HCT116 (cell line): ENCODE results near the gene SBSN. TPM values are rescaled to one million over a fixed set of nuclear protein-coding genes. Genes with fewer than 3 reads are reported as not detected.

Experiments used
- ATAC-seq: fragments of 200-7000 bp; cut with Tn5 transposase; 2 replicates; pipeline ENCODE4 v1.9.1; 2020; ENCODE audit warnings: mild to moderate bottlenecking, moderate library complexity
- BruUV-seq: library from RNA; stranded (reverse); fragments of 400-500 nt; replicated peaks from 2 replicates; lab custom pipeline; 2021; lab: Mats Ljungman, UMichigan
- CTCF ChIA-PET: fragments of 300-600 bp; sonication (Branson Sonifier 250); formaldehyde crosslinking; loops from one replicate; lab custom pipeline; 2021; ENCODE audit warnings: antibody characterized with exemption; lab: Charles Lee
- POLR2A ChIA-PET: fragments of 300-600, 350-600 bp; sonication (Branson Sonifier 250); formaldehyde crosslinking; loops from one replicate; lab custom pipeline; 2021; ENCODE audit warnings: antibody characterized with exemption; lab: Charles Lee
- RAD21 ChIA-PET, 2 experiments: fragments of 300-600 bp; sonication (Branson Sonifier 250); formaldehyde crosslinking; loops; one replicate each; lab custom pipeline; 2023; ENCODE audit warnings: low total read pairs in 2 of 2; ENCODE audit not compliant: uncharacterized antibody in 2 of 2, unreplicated experiment in 2 of 2, low non-redundant PET in 1 of 2; lab: Charles Lee
- DNase-seq: peaks from one replicate; pipeline ENCODE4 v3.0.0-alpha.2; 2010; ENCODE audit warnings: low read depth, low spot score
- H2AFZ ChIP-seq: fragments of 200-600 bp; shearing (Covaris generic), sonication (generic); 2 replicates; pipeline ENCODE4 v1.6.1; 2017; ENCODE audit warnings: low read depth, mixed run types, mixed read lengths, antibody characterized with exemption, low read length; ENCODE audit not compliant: poor library complexity, severe bottlenecking
- H3K27ac ChIP-seq: 2 replicates; pipeline ENCODE4 v1.5.1; 2012; ENCODE audit warnings: low read depth, low read length
- H3K27me3 ChIP-seq: fragments of 200-600 bp; sonication (generic); 2 replicates; pipeline ENCODE4 v1.6.1; 2016; ENCODE audit warnings: mixed run types, low read length, mixed read lengths; ENCODE audit not compliant: insufficient read depth
- H3K36me3 ChIP-seq, 2 experiments: fragments of 200-500 bp in 1 of 2; fragments of 200-600 bp in 1 of 2; sonication (Bioruptor generic) in 1 of 2; sonication (generic) in 1 of 2; 2 replicates each; pipeline versions ENCODE4 v1.5.1 to v1.6.1; 2014 to 2016; ENCODE audit warnings: low read length in 2 of 2, inconsistent platforms in 1 of 2, mixed read lengths in 1 of 2, mixed run types in 1 of 2; ENCODE audit not compliant: insufficient read depth in 2 of 2, control insufficient read depth in 1 of 2
- H3K4me1 ChIP-seq, 2 experiments: fragments of 200-600 bp in 1 of 2; sonication (generic) in 1 of 2; 2 replicates each; pipeline versions ENCODE4 v1.5.1 to v1.6.1; 2012 to 2017; ENCODE audit warnings: low read length in 2 of 2, inconsistent platforms in 1 of 2, mild to moderate bottlenecking in 1 of 2, mixed read lengths in 1 of 2, mixed run types in 1 of 2, moderate library complexity in 1 of 2; ENCODE audit not compliant: insufficient read depth in 2 of 2, control insufficient read depth in 1 of 2
- H3K4me2 ChIP-seq: fragments of 200-600 bp; sonication (generic); 2 replicates; pipeline ENCODE4 v1.6.1; 2017; ENCODE audit warnings: mixed run types, low read length, mixed read lengths
- H3K4me3 ChIP-seq, 2 experiments: fragments of 200-600 bp in 1 of 2; sonication (generic) in 1 of 2; replicated peaks in 1 of 2; 2 replicates each; pipeline ENCODE4 v1.5.1; 2011 to 2016; ENCODE audit warnings: low read length in 2 of 2, control low read depth in 1 of 2, low read depth in 1 of 2, mild to moderate bottlenecking in 1 of 2, mixed read lengths in 1 of 2, mixed run types in 1 of 2
- H3K79me2 ChIP-seq: fragments of 200-600 bp; sonication (generic); 2 replicates; pipeline ENCODE4 v1.6.1; 2017; ENCODE audit warnings: mild to moderate bottlenecking, mixed run types, low read length, moderate library complexity, mixed read lengths; ENCODE audit not compliant: insufficient read depth
- H3K9ac ChIP-seq: fragments of 200-600 bp; sonication (generic); 2 replicates; pipeline ENCODE4 v1.6.1; 2016; ENCODE audit warnings: low read length, mixed read lengths
- H3K9me2 ChIP-seq: fragments of 200-600 bp; sonication (generic), shearing (Covaris generic); 2 replicates; pipeline ENCODE4 v1.6.1; 2017; ENCODE audit warnings: mixed run types, mild to moderate bottlenecking, moderate library complexity; ENCODE audit not compliant: insufficient read depth
- H3K9me3 ChIP-seq, 2 experiments: fragments of 200-500 bp in 1 of 2; fragments of 200-600 bp in 1 of 2; sonication (Bioruptor generic) in 1 of 2; sonication (generic) in 1 of 2; 2 replicates each; pipeline ENCODE4 v1.6.1; 2014 to 2017; ENCODE audit warnings: low read length in 2 of 2, mixed read lengths in 2 of 2, inconsistent platforms in 1 of 2, low read depth in 1 of 2, mild to moderate bottlenecking in 1 of 2, mixed run types in 1 of 2, moderate library complexity in 1 of 2; ENCODE audit not compliant: control insufficient read depth in 1 of 2, insufficient read depth in 1 of 2
- H4K20me1 ChIP-seq: fragments of 200-600 bp; sonication (generic), shearing (Covaris generic); 2 replicates; pipeline ENCODE4 v1.6.1; 2017; ENCODE audit warnings: mixed run types, mild to moderate bottlenecking, moderate library complexity; ENCODE audit not compliant: insufficient read depth
- CBX3 ChIP-seq: IDR thresholded peaks from 2 replicates; pipeline ENCODE4 v1.6.1; 2012; ENCODE audit warnings: low read depth
- CEBPB ChIP-seq: IDR thresholded peaks from 2 replicates; pipeline ENCODE4 v1.6.1; 2012; ENCODE audit warnings: low read depth
- CTCF ChIP-seq, 3 experiments: fragments of 200-600 bp in 1 of 3; sonication (generic) in 1 of 3; IDR thresholded peaks in 2 of 3; conservative IDR thresholded peaks in 1 of 3; 2 replicates each; pipeline ENCODE4 v1.5.1; 2012 to 2017; ENCODE audit warnings: low read depth in 2 of 3, low read length in 2 of 3, antibody characterized with exemption in 1 of 3, borderline replicate concordance in 1 of 3, control low read depth in 1 of 3, mild to moderate bottlenecking in 1 of 3, mixed read lengths in 1 of 3, mixed run types in 1 of 3, moderate library complexity in 1 of 3; ENCODE audit not compliant: insufficient read depth in 1 of 3
- EGR1 ChIP-seq: IDR thresholded peaks from 2 replicates; pipeline ENCODE4 v1.6.1; 2012; ENCODE audit warnings: low read depth
- ELF1 ChIP-seq: IDR thresholded peaks from 2 replicates; pipeline ENCODE4 v1.6.1; 2012; ENCODE audit warnings: low read depth, borderline replicate concordance
- EZH2phosphoT487 ChIP-seq: fragments of 200-600 bp; IDR thresholded peaks from 2 replicates; pipeline ENCODE4 v1.6.1; 2018; ENCODE audit warnings: antibody characterized with exemption, borderline replicate concordance
- FOSL1 ChIP-seq: IDR thresholded peaks from 2 replicates; pipeline ENCODE4 v1.6.1; 2012; ENCODE audit warnings: low read depth
- SP1 ChIP-seq: IDR thresholded peaks from 2 replicates; pipeline ENCODE4 v1.6.1; 2012; ENCODE audit warnings: low read depth
- SRF ChIP-seq: IDR thresholded peaks from 2 replicates; pipeline ENCODE4 v1.6.1; 2012; ENCODE audit warnings: low read depth
- TCF7L2 ChIP-seq: IDR thresholded peaks from 2 replicates; pipeline ENCODE4 v1.7.0; 2011; ENCODE audit warnings: borderline replicate concordance, inconsistent platforms; ENCODE audit not compliant: insufficient read depth, insufficient read length; ENCODE audit errors: extremely low read depth
- YY1 ChIP-seq: IDR thresholded peaks from 2 replicates; pipeline ENCODE4 v1.6.1; 2011; ENCODE audit warnings: low read length, low read depth, moderate library complexity, mild to moderate bottlenecking; ENCODE audit not compliant: insufficient replicate concordance; ENCODE audit errors: extremely low read depth
- ZFX ChIP-seq: fragments of 450-650 bp; IDR thresholded peaks from 2 replicates; pipeline ENCODE4 v1.6.1; 2017
- ZNF274 ChIP-seq: fragments of 200-500 bp; sonication (Bioruptor generic); IDR thresholded peaks from 2 replicates; pipeline ENCODE4 v1.6.1; 2014; ENCODE audit warnings: mild to moderate bottlenecking, low read depth, low read length, inconsistent platforms
- intact Hi-C: fragments of 100-400 bp; cut with micrococcal nuclease; formaldehyde crosslinking; loops from 2 replicates; pipeline ENCODE4 v1.10.0; 2022
- total RNA-seq: library from RNA; stranded (reverse); gene quantifications from one replicate; pipeline ENCODE4 v1.2.1, GENCODE V29; 2021; ENCODE audit not compliant: unreplicated experiment
- TF ChIP-seq, protein P1 (sequence below): IDR thresholded peaks from 2 replicates; pipeline ENCODE4 v1.6.1; 2011; ENCODE audit warnings: mild to moderate bottlenecking, low read length, moderate library complexity; ENCODE audit not compliant: insufficient replicate concordance; ENCODE audit errors: extremely low read depth
- TF ChIP-seq, protein P2 (sequence below): IDR thresholded peaks from 2 replicates; pipeline ENCODE4 v1.6.1; 2012
- TF ChIP-seq, protein P3 (sequence below): IDR thresholded peaks from 2 replicates; pipeline ENCODE4 v1.6.1; 2012

Gene SBSN
- total RNA-seq, 1 experiment from 2014 or later: 0.66 TPM

- TF ChIP-seq, protein P1, sequence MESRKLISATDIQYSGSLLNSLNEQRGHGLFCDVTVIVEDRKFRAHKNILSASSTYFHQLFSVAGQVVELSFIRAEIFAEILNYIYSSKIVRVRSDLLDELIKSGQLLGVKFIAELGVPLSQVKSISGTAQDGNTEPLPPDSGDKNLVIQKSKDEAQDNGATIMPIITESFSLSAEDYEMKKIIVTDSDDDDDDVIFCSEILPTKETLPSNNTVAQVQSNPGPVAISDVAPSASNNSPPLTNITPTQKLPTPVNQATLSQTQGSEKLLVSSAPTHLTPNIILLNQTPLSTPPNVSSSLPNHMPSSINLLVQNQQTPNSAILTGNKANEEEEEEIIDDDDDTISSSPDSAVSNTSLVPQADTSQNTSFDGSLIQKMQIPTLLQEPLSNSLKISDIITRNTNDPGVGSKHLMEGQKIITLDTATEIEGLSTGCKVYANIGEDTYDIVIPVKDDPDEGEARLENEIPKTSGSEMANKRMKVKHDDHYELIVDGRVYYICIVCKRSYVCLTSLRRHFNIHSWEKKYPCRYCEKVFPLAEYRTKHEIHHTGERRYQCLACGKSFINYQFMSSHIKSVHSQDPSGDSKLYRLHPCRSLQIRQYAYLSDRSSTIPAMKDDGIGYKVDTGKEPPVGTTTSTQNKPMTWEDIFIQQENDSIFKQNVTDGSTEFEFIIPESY: no peak
Observed at GRCh38 chr19:35557539-35558399, 29.7 kb upstream of the SBSN start (continued).

DNA sequence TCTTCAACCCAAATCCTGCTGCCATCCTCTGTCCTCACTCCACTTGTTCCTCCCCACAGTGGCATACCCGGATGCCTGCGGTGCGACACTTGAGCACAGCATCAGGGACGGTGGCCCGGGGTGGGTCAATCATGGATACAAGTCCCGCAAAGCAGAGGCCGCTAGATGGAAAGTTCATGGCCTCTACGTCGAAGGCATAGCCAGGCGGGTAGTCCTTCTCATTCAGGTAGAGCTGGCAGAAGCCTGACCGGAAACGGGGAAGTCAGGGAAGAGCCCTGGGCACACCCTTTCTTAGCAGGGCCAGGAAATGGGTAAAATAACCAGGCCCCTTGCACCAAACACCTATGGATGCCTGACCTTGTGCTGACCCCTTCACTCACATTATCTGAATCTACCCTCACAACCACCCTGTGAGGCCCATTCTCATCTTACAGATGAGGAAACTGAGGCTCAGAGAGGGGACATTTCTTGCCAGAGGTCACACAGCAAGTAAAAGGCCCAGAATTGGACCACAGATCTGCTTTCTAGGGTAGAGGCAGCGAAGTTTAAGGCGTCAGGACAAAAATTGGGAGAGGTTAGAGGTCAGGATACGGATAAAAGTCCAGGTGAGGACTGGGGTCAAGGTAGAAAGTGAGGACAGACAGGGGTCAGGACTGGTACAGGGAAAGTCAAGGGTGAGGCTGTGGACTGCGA lies 28.9 kb upstream of the SBSN start:
- CTCF ChIA-PET: interaction anchor here (1.0 to 1.7 kb wide), 3 partner anchors 8 to 156 kb away, joined by 3 to 8 read pairs (median 3); no protein-coding TSS in a partner anchor
- no peak overlapping the region for H2AFZ ChIP-seq
- no peaks in the 10 kb centered on the region for H3K27me3 ChIP-seq
- POLR2A ChIA-PET: no interaction called here
- H3K9me2 ChIP-seq: no peaks in the 10 kb centered on the region
- H3K9me3 ChIP-seq: no peaks in the 10 kb centered on the region
- no TSS peak for BruUV-seq
- no peaks in the 10 kb centered on the region for H3K79me2 ChIP-seq
- H3K9ac ChIP-seq: no peak overlapping the region
- RAD21 ChIA-PET: interaction anchor here in 1 of 2 experiments (0.8 kb wide), 1 partner anchor 91 kb away, joined by 3 read pairs; the partner anchor contains the start of gene COX6B1
- peak overlapping the region; percentile 84 for H3K4me2 ChIP-seq
- H3K4me1 ChIP-seq: peaks cover 0 to 12% of the 10 kb centered on the region in 2 experiments; a peak in 2 of 4 replicates
- no peak overlapping the region for H3K27ac ChIP-seq
- intact Hi-C loops: no loop called here
- no peaks in the 10 kb centered on the region for H3K36me3 ChIP-seq
- no peaks in the 10 kb centered on the region for H4K20me1 ChIP-seq
- ATAC-seq (no peak), DNase-seq (no peak)
- H3K4me3 ChIP-seq: no peak overlapping the region
- no peak for TF ChIP-seq CEBPB
- no peak for TF ChIP-seq TCF7L2
- no peak for TF ChIP-seq EGR1
- no peak for TF ChIP-seq SRF
- no peak for TF ChIP-seq CBX3
- no peak for TF ChIP-seq ZFX
- TF ChIP-seq, protein P2, sequence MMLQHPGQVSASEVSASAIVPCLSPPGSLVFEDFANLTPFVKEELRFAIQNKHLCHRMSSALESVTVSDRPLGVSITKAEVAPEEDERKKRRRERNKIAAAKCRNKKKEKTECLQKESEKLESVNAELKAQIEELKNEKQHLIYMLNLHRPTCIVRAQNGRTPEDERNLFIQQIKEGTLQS: no peak
- TF ChIP-seq, protein P3, sequence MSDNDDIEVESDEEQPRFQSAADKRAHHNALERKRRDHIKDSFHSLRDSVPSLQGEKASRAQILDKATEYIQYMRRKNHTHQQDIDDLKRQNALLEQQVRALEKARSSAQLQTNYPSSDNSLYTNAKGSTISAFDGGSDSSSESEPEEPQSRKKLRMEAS: no peak
- no peak for TF ChIP-seq CTCF (IDR thresholded peaks at IDR 0.05 in 2 of 3, conservative IDR thresholded peaks at IDR 0.05 in 1 of 3; ENCODE audit: borderline replicate concordance in 1 of 3, insufficient read depth in 1 of 3, low read depth in 2 of 3, low read length in 2 of 3)
- no peak for TF ChIP-seq YY1
- TF ChIP-seq EZH2phosphoT487: no peak
- TF ChIP-seq ELF1: no peak
- TF ChIP-seq, protein P1: no peak
- no peak for TF ChIP-seq FOSL1
- no peak for TF ChIP-seq SP1
- no peak for TF ChIP-seq ZNF274
